G401.6 (cell line): Measurements from ENCODE around the gene LRBA.
"Not testable (repeated sequence)": the region's sequence is repeated elsewhere in the genome, so short reads cannot be mapped to it uniquely, and the experiment has no call there.

Source experiments
- FAIRE-seq: peaks from 2 replicates; lab custom pipeline; 2012; peaks lifted over from hg19 to GRCh38; lab: Jason Lieb, UNC

The LRBA gene

DNA sequence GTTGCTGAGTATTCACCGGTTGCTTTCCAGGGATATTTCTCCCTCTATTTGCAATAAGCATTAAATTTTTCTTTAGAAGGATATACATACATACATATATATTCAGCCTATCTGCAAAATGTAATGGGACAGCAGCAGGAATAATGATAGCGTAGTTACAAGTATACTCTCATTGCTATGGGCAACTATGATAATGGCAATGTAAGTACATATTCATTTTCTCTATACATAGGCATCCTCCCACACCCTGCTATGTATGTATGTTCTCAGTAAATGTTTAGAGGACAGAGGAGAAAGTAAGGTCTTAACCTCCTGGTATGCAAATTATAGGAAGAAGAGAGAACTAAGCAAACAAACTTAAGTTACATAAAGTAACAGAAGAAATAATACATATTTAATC is 452.8 kb downstream of the LRBA start:
- no peak for FAIRE-seq

DNA sequence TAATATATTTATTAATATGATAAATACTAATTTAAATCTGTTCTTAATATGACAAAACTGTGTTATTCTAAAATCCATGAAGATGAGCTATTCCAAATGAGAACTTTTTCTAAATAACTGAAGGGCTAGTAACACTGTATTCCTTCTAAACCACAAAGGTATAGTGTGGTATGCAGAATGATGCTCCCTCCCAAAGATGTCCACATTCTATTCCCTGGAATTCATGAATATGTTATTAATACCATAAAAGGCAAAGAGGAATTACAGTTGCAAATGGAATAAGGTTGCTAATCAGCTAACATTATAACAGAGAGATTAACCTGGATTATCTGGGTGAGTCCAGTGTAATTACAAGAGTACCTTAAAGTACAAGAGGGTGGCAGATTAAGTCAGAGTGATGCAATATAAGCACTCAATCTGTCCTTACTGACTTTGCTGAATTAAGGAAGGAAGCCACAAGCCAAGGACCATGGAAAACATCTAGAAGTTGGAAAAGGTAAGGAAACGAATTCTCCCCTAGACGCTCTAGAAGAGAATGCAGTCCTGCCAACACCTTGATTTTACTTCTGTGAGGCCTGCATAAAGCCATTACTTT is 453.8 kb downstream of the LRBA start:
- peak; percentile 52 for FAIRE-seq

DNA sequence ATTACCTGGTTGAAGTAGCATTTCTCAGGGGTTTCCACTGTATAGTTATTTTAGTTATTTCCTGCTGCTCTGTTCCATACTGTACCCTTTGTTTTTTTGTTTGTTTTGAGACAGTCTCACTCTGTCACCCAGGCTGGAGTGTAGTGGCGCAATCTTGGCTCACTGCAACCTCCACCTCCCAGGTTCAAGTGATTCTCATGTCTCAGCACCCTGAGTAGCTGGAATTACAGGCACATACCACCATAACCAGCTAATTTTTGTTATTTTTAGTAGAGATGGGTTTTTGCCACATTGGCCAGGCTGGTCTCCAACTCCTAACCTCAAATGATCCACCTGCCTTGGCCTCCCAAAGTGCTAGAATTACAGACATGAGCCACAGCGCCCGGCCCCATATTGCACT is 457.3 kb downstream of the LRBA start:
- not testable (repeated sequence) for FAIRE-seq

DNA sequence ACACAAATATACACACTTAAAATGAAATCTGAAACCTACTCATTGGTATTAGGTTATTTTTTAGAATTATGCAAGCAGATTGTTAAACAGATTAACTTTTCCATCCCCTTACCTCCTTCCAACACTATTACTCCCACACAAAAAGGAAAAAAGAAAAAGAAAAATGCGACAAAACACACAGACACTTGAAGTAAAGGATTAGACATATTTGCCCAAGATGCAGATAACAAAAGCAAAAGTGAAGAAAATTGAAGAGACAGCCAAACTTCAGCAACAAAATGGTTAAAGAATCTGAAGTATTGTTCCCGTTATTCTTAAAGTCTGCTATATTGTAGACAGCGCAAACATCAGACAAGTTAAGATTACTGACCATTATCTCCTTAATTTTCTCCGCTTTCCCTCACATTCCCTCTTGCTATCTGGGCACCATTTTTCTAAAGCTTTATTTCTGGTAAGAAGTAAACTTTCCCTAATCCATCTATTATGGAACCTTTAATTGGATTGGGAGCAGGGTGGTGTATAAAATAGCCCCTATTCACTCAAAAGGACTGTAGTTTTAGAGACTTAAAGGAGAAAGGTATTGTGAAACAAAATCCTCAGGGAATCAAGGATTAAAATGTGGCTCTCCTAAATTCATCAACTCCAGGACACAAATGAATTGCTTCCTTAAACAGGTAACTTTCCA is 467.8 kb downstream of the LRBA start:
- FAIRE-seq = no peak

DNA sequence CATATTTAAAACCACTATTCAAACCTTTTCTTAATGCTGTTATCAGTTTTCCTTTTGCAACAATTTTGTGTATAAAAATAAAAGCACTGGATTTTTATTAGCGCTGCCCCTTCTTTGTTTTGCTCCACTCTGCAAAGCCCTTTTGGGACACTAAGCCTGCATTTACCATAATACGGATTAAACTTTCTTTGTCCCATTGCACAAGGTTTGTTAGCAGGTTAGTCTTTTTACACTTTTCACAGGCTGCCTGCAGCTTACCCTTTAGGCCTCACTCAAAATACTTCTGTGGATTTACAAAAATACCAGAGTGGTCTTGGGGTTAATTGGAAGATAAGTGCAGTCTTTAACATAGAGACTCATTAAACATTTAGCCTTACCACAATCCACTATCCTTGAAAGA is 468.8 kb downstream of the LRBA start:
- no peak for FAIRE-seq

DNA sequence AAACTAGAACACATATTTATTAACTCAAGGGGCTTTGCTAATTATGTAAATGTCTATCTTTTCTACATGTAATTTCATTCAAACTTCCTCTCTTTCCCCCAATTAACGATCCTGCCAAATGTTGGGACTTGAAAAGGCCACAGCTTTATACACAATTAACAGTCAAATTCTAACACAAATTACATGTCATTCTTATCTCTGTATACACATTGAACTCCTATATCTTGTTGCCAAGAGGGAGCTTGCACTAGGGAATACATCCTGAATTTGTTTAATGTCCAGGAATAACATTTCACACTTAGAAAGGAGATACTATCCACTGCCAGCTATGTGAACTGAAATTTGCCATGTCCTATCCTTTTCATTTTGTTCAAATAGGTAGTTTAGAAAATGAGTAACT is 472.0 kb downstream of the LRBA start:
- no peak for FAIRE-seq

DNA sequence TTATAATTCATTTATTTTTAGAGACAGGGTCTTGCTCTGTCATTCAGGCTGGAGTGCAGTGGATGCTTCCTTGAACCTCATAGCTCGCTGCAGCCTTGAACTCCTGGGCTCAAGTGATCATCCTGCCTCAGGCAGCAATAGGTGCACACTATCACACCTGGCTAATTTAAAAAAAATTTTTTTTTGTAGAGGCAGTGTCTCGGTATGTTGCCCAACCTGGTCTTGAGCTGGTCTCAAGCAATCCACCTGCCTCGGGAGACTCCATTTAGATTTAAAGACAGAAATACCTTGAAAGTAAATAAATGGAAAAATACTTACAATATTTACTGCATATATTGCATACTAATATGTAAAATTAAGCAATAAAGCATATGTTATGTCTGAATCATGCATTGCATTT is 473.4 kb downstream of the LRBA start:
- no peak for FAIRE-seq

DNA sequence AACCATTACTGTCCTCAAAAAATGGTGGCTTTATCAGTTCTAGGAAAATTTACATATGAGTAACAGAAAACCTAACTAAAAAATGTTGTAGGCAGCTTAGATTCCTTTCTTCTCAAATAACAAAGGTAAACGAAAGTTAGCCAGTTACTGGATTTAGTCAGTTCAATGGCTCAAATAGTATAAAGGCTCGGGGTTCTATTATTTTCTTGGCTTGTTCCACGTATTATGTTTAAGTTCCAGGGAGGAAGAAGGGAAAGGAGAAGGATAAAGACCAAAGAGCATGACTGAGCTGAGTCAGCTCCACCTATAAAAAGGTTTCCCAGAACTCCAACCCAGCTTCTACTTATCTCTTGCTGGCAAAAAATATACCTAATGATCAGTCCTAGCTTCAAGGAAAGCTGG is 474.1 kb downstream of the LRBA start:
- FAIRE-seq = no peak

DNA sequence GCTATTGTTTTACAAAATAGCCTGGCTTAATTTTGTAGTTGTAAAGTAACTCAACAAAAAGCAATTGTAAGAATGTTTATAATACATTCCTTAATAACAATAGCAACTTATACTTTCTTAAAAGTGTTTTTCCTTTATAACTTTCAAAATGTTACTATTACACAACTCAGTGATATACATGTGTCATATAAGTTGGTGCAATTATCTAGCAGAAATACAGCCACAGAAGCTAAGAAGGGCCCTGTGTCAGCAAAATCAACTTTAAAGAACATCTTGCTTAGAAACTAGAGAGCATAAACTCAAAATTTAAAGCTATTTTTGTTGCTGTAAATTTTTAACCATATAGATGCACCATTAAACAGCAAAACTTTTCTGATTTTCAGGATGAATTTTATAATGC is 474.5 kb downstream of the LRBA start:
- peak; percentile 23 for FAIRE-seq

DNA sequence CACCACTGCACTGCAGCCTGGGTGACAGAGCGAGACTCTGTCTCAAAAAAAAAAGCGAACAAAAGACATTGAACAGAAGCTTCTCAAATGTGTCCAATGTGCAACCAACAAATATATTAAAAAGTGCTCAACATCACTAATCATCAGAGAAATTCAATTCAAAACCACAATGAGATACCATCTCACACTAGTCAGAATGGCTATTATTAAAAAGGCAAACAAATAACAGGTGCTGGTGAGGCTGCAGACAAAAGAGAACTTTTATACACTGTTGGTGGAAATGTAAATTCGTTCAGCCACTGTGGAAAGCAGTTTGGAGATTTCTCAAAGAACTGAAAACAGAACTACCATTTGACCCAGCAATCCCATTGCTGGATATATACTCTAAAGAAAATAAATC is 477.2 kb downstream of the LRBA start:
- FAIRE-seq = not testable (repeated sequence)

DNA sequence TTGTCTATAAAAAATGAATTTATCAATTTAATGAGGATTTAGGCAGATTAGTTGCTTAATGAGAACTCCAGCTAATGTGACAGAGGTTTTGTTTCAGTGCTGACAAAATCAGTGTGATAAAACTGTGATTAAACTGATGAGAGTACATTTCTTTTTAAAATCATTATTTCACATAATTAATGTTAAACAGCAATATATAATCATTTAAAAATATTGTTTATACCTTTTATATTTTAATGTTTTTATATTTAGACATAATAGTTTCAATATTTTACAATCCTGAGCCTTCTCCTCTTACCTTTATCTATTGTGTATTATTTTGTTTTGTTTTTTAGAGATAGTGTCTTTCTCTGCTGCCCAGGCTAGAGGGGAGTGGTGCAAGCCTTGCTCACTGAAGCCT is 480.3 kb downstream of the LRBA start:
- peak; percentile 42 for FAIRE-seq

DNA sequence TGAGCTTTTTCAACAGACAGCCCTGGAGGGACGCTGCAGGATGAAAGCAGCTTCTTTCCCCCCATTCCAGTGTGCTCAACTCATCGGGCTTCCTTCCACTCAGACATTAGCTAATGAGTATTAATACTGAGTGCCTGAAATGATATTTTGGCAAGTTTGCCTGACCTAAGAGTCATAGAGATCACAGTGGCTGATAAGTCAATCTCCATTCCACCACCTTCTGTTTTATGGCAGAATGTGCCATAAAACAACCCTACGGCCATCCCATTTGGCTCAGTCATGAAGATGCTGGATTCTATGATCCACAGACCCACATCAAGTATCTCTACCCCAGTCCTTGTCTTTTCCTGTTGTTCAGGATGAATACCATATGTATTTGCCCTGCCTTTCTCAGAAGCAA is 481.4 kb downstream of the LRBA start:
- no peak for FAIRE-seq

DNA sequence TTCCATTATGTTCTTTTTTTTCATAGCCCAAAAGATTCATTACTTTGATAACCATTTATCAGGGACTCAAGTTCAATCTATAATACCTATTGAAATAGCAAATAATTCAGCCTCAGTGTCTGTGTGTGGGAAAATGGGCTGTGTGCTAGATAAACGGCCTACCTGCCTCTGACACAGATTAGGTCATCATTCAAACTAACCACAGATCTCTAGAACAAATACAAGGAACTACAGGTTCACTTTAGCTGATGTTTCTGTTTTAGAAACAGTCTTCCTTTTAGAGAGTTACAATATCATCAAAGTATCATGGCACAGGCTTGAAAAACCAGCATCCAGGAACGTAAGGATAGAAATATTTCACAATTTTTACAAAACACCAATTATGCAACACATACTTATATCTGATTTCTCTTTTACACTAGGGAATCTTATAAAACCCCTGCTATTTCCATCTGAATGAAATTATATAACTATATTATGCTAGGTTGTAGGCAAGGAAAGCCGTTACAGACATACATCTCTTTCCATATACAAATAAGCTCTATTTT is 489.7 kb downstream of the LRBA start:
- FAIRE-seq = no peak

DNA sequence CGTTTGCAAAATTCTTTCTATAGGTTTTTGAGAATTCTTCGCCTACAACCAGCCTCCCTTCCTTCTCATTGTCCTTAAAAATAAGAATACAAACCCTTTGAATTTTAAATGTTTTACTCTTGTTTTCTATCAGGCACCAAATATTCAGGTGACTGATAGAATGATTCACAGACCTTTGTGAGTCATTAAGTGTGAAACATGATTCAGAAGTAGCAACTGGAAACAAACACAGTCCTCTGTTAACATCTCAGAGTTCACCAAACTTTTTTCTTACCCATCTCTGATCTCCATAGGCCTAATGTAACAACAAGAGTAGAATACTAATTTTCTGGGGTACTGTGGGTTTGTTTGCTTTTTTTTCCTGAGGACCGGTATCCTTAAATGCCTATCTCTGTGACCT is 496.5 kb downstream of the LRBA start:
- FAIRE-seq = no peak

DNA sequence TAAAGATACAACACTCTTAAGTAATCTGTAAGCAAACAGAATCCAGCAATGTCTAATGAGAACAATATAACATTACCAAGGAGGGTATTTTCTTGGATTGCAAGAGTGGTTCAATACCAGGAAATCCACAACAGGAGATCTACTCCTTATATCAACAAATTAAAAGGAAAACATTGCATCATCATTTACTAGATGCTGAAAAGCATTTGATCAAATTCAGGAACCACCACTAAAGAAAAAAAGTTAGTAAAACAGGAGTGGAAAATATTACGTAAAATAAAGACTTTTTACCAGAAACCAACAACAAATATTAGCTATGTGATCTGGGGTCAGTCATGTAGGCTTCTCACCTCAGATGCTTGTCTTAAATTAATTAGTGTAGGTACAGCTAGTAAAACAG is 499.9 kb downstream of the LRBA start:
- FAIRE-seq = no peak

DNA sequence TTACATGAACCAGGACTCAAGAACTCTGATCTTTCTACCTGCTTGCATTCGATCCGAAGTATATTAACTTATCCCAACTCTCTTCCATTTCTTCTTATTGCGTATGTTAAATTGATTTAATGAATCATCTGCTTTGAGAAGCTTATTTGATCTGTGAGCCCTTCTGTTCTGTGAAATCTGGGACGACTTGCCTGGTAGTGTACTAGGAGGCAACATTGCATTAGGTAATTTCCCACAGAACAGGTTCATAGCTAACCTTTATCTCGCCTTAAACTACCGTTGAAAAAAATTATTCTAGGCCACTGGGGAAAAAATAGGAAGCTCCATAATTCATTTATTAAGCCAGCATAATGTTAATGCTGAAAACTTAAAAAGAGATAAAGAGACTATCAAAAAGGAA is 500.4 kb downstream of the LRBA start:
- no peak for FAIRE-seq

DNA sequence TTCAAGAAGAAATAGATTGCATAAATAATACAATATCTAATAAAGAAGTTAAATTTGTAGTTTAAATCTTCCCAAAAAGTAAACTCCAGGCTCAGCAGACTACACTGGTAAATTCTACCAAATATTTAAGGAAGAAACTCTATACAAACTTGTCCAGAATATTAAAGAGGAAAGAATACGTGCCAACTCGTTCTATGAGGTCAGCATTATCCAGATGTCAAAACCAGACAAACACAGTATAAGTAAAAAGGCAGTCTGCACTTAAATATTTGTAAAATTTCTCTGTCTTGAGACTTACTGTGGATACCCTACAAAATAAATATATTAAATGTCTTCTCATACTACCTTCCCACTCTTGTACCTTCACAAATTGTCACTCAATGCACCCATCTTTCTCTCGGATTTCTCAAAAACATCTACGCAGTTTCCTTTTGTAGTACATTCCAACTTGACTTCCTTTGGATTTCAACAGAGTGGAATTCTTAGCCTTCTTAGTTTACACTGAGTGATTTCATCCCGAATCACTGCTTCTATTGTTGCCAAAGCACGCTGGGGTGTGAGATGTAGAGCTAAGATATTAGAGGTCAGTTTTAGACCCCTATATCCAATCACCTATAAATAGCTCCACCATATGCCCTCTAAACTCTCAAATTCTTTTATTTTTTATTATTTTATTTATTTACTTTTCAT is 504.8 kb downstream of the LRBA start:
- FAIRE-seq = no peak

DNA sequence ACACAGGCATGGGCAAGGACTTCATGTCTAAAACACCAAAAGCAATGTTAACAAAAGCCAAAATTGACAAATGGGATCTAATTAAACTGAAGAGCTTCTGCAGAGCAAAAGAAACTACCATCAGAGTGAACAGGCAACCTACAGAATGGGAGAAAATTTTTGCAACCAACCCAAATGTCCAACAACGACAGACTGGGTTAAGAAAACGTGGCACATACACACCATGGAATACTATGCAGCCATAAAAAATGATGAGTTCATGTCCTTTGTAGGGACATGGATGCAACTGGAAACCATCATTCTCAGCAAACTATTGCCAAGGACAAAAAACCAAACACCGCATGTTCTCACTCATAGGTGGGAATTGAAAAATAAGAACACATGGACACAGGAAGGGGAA is 507.4 kb downstream of the LRBA start:
- FAIRE-seq = not testable (repeated sequence)

DNA sequence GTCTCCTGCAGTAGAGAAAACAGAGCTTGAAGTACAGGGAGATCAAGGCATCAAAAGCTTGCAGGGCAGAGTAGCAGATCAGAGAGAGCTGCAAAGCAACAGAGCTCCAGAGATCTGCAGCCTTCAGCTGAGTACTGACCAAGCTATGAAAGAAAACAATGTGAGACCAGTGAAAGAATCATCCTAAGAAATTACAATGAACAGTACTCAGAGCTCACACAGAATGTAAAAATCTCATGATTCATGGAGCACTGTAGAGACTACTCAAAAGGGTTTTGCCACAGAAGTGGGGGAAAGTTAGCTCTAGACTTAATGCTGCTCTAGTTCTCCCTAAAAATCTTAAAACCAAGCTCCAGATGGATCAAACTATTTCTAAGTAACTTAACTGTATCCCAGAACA is 513.1 kb downstream of the LRBA start:
- no peak for FAIRE-seq

DNA sequence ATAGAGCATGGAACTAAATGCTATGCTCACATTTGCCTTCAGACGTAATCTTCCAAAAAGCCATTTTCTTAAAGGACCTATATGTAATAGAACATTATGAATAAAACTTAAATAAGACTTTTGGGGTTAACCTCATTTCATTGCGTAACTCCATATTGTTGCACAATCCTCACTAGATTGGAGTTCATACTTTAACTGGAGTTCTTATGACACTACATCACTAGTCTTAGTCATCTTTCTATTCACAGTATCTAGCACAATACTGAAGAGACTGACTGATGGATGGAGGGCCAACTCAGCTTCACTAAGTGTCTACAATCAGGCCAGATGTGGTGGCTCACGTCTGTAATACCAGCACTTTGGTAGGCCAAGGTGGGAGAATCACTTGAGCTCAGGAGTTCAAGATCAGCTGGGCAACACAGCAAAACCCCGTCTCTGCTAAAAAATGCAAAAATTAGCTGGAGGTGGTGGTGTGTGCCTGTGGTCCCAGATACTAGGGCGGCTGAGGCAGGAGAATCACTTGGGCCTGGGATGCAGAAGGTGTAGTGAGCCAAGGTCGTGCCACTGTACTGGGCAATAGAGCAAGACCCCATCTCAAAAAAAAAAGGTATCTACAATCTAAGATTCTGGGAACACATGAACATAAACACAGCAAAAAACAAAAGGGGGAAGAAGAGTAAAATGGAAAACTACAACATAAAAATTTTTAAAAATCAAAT is 513.9 kb downstream of the LRBA start:
- FAIRE-seq = no peak

DNA sequence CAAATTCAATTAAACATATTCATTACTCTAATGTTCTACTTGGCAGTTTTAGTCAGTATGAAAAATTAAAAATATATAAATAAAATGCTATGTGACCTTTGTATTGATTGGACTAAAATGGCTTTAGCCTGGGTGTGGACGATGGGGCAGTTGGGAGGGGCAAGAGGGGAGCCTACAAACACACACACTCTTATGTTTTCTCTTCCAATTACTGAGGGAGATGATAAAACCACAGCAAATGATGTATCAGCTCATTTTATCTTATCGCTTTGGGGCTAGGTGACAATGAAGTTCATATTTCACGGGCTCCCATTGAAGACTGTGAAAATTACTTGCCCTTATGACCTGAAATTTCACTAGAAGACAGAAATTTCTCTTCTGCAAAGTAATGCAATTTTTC is 517.5 kb downstream of the LRBA start:
- no peak for FAIRE-seq

DNA sequence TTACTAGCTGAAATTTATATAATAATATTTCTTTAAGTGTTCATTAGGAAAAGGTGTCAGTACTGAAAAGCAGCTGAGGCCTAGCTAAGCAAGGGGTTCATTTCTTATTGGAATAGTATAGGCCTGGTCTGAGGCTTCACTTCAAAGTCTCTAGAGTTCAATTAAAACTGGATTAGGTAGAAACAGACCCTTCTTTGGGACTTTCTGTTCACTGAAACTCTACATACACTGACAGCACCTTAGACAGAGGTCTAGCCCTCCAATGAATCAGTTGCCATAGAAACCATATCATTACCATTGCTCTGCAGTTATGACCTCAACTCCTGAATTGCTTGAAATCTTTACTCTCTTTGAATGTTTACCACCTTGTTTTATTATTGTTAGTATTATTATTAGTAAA is 519.5 kb downstream of the LRBA start:
- FAIRE-seq = no peak

DNA sequence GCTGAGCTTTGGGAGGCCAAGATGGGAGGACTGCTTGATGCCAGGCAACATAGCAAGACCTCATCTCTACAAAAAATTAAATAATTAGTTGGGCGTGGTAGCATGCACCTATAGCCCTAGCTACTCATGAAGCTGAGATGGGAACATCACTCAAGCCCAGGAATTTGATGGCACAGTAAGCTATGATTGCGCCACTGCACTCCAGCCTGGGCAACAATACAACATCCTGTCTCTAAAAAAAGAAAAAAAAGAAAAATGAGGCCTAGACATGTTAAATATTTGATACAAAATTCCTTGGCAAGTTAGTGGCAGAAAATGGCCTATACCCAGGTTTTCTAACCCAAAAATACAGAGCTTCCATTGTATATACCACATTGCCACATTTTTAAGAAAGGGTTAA is 521.2 kb downstream of the LRBA start:
- FAIRE-seq = no peak
